WTC11 (cell line): ENCODE measurements around the gene SORCS2. TPM values are rescaled to one million over a fixed set of nuclear protein-coding genes. Genes with fewer than 3 reads are reported as not detected.

Source experiments
- ATAC-seq: fragments of 200-7000 bp; cut with Tn5 transposase; 2 replicates; pipeline ENCODE4 v1.10.0; 2021; ENCODE audit warnings: mild to moderate bottlenecking, moderate library complexity
- CTCF ChIA-PET: fragments of 300-600 bp; sonication (Branson Sonifier 250); formaldehyde crosslinking; loops from one replicate; lab custom pipeline; 2021; ENCODE audit warnings: antibody characterized with exemption; lab: Charles Lee
- POLR2A ChIA-PET: fragments of 350-600 bp; sonication (Branson Sonifier 250); formaldehyde crosslinking; loops from one replicate; lab custom pipeline; 2021; ENCODE audit warnings: antibody characterized with exemption; lab: Charles Lee
- DNase-seq: peaks from one replicate; pipeline ENCODE4 v3.0.0; 2021; ENCODE audit warnings: low spot score
- H3K27ac Mint-ChIP-seq: 2 replicates; pipeline ENCODE4 v1.8.0; 2021; ENCODE audit warnings: mixed read lengths
- H3K27me3 Mint-ChIP-seq: 2 replicates; pipeline ENCODE4 v1.8.0; 2021; ENCODE audit warnings: low read depth, mild to moderate bottlenecking, moderate library complexity, mixed read lengths
- H3K36me3 Mint-ChIP-seq: 2 replicates; pipeline ENCODE4 v1.8.0; 2021; ENCODE audit warnings: mixed read lengths
- H3K4me1 Mint-ChIP-seq: 2 replicates; pipeline ENCODE4 v1.8.0; 2022; ENCODE audit warnings: mixed read lengths
- H3K4me3 Mint-ChIP-seq: 2 replicates; pipeline ENCODE4 v1.8.0; 2021; ENCODE audit warnings: mild to moderate bottlenecking, moderate library complexity, mixed read lengths
- H3K9me3 Mint-ChIP-seq: 2 replicates; pipeline ENCODE4 v1.8.0; 2021; ENCODE audit warnings: mixed read lengths
- AFF4 ChIP-seq: sonication (generic); formaldehyde crosslinking; IDR thresholded peaks from 2 replicates; pipeline ENCODE4 v1.8.1; 2023; ENCODE audit warnings: mild to moderate bottlenecking, missing genetic modification reagents, borderline replicate concordance
- ATF3 ChIP-seq: sonication (generic); formaldehyde crosslinking; conservative IDR thresholded peaks from 2 replicates; pipeline ENCODE4 v1.8.1; 2022; ENCODE audit warnings: mild to moderate bottlenecking, missing genetic modification reagents
- CDX4 ChIP-seq: fragments of 250-450 bp; sonication (Bioruptor Pico); IDR thresholded peaks from 2 replicates; pipeline ENCODE4 v1.9.0; 2021; ENCODE audit warnings: moderate library complexity, mild to moderate bottlenecking, inconsistent platforms, borderline replicate concordance
- ELF4 ChIP-seq: sonication (generic); formaldehyde crosslinking; IDR thresholded peaks from 2 replicates; pipeline ENCODE4 v1.8.1; 2022; ENCODE audit warnings: low read depth, mild to moderate bottlenecking, moderate library complexity, missing genetic modification reagents
- ETV6 ChIP-seq: sonication (generic); formaldehyde crosslinking; IDR thresholded peaks from 2 replicates; pipeline ENCODE4 v1.8.1; 2022; ENCODE audit warnings: mild to moderate bottlenecking, missing genetic modification reagents
- FOXK1 ChIP-seq: sonication (generic); formaldehyde crosslinking; IDR thresholded peaks from 2 replicates; pipeline ENCODE4 v1.8.0; 2022; ENCODE audit warnings: mild to moderate bottlenecking, moderate library complexity, missing genetic modification reagents
- JUN ChIP-seq: sonication (generic); formaldehyde crosslinking; IDR thresholded peaks from 2 replicates; pipeline ENCODE4 v1.8.0; 2023; ENCODE audit warnings: mild to moderate bottlenecking, missing genetic modification reagents
- KAT7 ChIP-seq: sonication (generic); formaldehyde crosslinking; IDR thresholded peaks from 2 replicates; pipeline ENCODE4 v1.8.1; 2023; ENCODE audit warnings: missing genetic modification reagents, mild to moderate bottlenecking, borderline replicate concordance
- MLX ChIP-seq: sonication (generic); formaldehyde crosslinking; IDR thresholded peaks from 2 replicates; pipeline ENCODE4 v1.8.1; 2023; ENCODE audit warnings: mild to moderate bottlenecking, missing genetic modification reagents, moderate library complexity
- MXD4 ChIP-seq: fragments of 250-450 bp; sonication (Bioruptor Pico); IDR thresholded peaks from 2 replicates; pipeline ENCODE4 v1.8.0; 2021; ENCODE audit warnings: mild to moderate bottlenecking, moderate library complexity, borderline replicate concordance
- NR1H2 ChIP-seq: sonication (generic); formaldehyde crosslinking; IDR thresholded peaks from 2 replicates; pipeline ENCODE4 v1.9.0; 2021; ENCODE audit warnings: mild to moderate bottlenecking, moderate library complexity, missing genetic modification reagents
- NR2C2 ChIP-seq: sonication (generic); formaldehyde crosslinking; IDR thresholded peaks from 2 replicates; pipeline ENCODE4 v1.8.0; 2022; ENCODE audit warnings: mild to moderate bottlenecking, missing genetic modification reagents
- SOX15 ChIP-seq: fragments of 250-450 bp; sonication (Bioruptor Pico); IDR thresholded peaks from 2 replicates; pipeline ENCODE4 v1.9.0; 2021; ENCODE audit warnings: mild to moderate bottlenecking
- SP1 ChIP-seq: sonication (generic); formaldehyde crosslinking; conservative IDR thresholded peaks from 2 replicates; pipeline ENCODE4 v1.8.1; 2022; ENCODE audit warnings: missing genetic modification reagents
- TEAD4 ChIP-seq: sonication (generic); formaldehyde crosslinking; IDR thresholded peaks from 2 replicates; pipeline ENCODE4 v1.8.0; 2022; ENCODE audit warnings: mild to moderate bottlenecking, missing genetic modification reagents
- TP53 ChIP-seq: sonication (generic); formaldehyde crosslinking; IDR thresholded peaks from 2 replicates; pipeline ENCODE4 v1.8.1; 2023; ENCODE audit warnings: mild to moderate bottlenecking, missing genetic modification reagents
- ZNF138 ChIP-seq: sonication (generic); formaldehyde crosslinking; conservative IDR thresholded peaks from 2 replicates; pipeline ENCODE4 v1.8.1; 2022; ENCODE audit warnings: mild to moderate bottlenecking, moderate library complexity, missing genetic modification reagents
- ZNF232 ChIP-seq: sonication (generic); formaldehyde crosslinking; IDR thresholded peaks from 2 replicates; pipeline ENCODE4 v1.8.0; 2022; ENCODE audit warnings: mild to moderate bottlenecking, missing genetic modification reagents
- ZNF263 ChIP-seq: sonication (generic); formaldehyde crosslinking; IDR thresholded peaks from 2 replicates; pipeline ENCODE4 v1.8.1; 2022; ENCODE audit warnings: low read depth, mild to moderate bottlenecking, moderate library complexity, missing genetic modification reagents
- ZSCAN18 ChIP-seq: fragments of 250-450 bp; sonication (Bioruptor Pico); IDR thresholded peaks from 2 replicates; pipeline ENCODE4 v2.1.2; 2022; ENCODE audit warnings: mild to moderate bottlenecking, moderate library complexity
- total RNA-seq: library from RNA; stranded (reverse); gene quantifications from 3 replicates; pipeline ENCODE4 v1.2.3, GENCODE V29; 2021

Gene SORCS2
- total RNA-seq, 1 experiment from 2014 or later, result 6.6 TPM

GRCh38 chr4:7612311-7612897 lies 420.1 kb downstream of the SORCS2 start (continued):
- TF ChIP-seq MLX (CRISPR knock-in tag) (no peak), CDX4 (no peak), TEAD4 (CRISPR knock-in tag) (no peak), ETV6 (CRISPR knock-in tag) (no peak)
- TF ChIP-seq, all 79 proteins: peak for 0

GRCh38 chr4:7614350-7614949 lies 422.1 kb downstream of the SORCS2 start:
- Mint-ChIP-seq H3K27me3 (no peaks in the 10 kb centered on the region), H3K4me3 (no peak overlapping the region), H3K9me3 (peaks cover 6% of the 10 kb centered on the region; the same call in 1 of the 2 replicates)
- no peak for DNase-seq
- CTCF ChIA-PET, result no interaction called here
- no peak for ATAC-seq
- TF ChIP-seq ZNF138 (CRISPR knock-in tag) (no peak), ELF4 (CRISPR knock-in tag) (no peak)
- TF ChIP-seq, all 79 proteins: peak for 0
- H3K36me3 Mint-ChIP-seq, result no peaks in the 10 kb centered on the region
- no peak overlapping the region for H3K27ac Mint-ChIP-seq
- H3K4me1 Mint-ChIP-seq, result no peaks in the 10 kb centered on the region
- POLR2A ChIA-PET, result no interaction called here

GRCh38 chr4:7616193-7616592 lies 423.9 kb downstream of the SORCS2 start:
- ChIA-PET POLR2A (no interaction called here), CTCF (no interaction called here)
- H3K4me1 Mint-ChIP-seq, result no peaks in the 10 kb centered on the region
- H3K36me3 Mint-ChIP-seq, result no peaks in the 10 kb centered on the region
- TF ChIP-seq ZNF263 (CRISPR knock-in tag) (no peak), ZSCAN18 (CRISPR knock-in tag) (no peak), JUN (CRISPR knock-in tag) (no peak), ATF3 (CRISPR knock-in tag) (no peak), NR1H2 (CRISPR knock-in tag) (no peak), NR2C2 (CRISPR knock-in tag) (no peak), KAT7 (CRISPR knock-in tag) (no peak), MXD4 (no peak), SP1 (CRISPR knock-in tag) (no peak), AFF4 (no peak), ZNF232 (CRISPR knock-in tag) (no peak), ETV6 (CRISPR knock-in tag) (no peak), SOX15 (CRISPR knock-in tag) (no peak), TP53 (CRISPR knock-in tag) (no peak), FOXK1 (no peak)
- H3K4me3 Mint-ChIP-seq, result no peak overlapping the region
- H3K27ac Mint-ChIP-seq, result no peak overlapping the region
- DNase-seq (no peak), ATAC-seq (no peak)
- peaks cover 6% of the 10 kb centered on the region; the same call in 1 of the 2 replicates for H3K9me3 Mint-ChIP-seq
- no peaks in the 10 kb centered on the region for H3K27me3 Mint-ChIP-seq
